Urothelium cell line (cell line): Measurements from ENCODE around the gene PHC2.

ENCODE experiments used
- DNase-seq: peaks from one replicate; pipeline ENCODE4 v3.0.0; 2011; ENCODE audit warnings: low spot score, mixed read lengths
- FAIRE-seq: peaks from 2 replicates; lab custom pipeline; 2011; peaks lifted over from hg19 to GRCh38; lab: Jason Lieb, UNC

PHC2 gene

GRCh38 chr1:33430692-33431593 lies at the start of gene PHC2:
Gene PHC2, minus strand, starts transcription at chr1:33431095. Its CDS starts 55,556 bp downstream, at chr1:33375539.
- DNase-seq (peak; percentile 97), FAIRE-seq (peak; percentile 86)

GRCh38 chr1:33477451-33477850 lies 46.6 kb upstream of the PHC2 start:
- DNase-seq (no peak), FAIRE-seq (no peak)

- DNase-seq (no peak), FAIRE-seq (no peak)
Measured at GRCh38 chr1:33473900-33474299, 43.0 kb upstream of the PHC2 start.

- FAIRE-seq, result no peak
- peak; percentile 96 for DNase-seq
Measured at GRCh38 chr1:33472269-33472980, 41.5 kb upstream of the PHC2 start, which contains the start of gene ZSCAN20. Gene ZSCAN20, plus strand, starts transcription at chr1:33472645. Its CDS starts 6,644 bp downstream, at chr1:33479289.

- FAIRE-seq, result no peak
- DNase-seq, result no peak
Measured at GRCh38 chr1:33471416-33471815, 40.5 kb upstream of the PHC2 start.

GRCh38 chr1:33470495-33471012 lies 39.7 kb upstream of the PHC2 start:
- FAIRE-seq (peak; percentile 62), DNase-seq (peak; percentile 77)

- DNase-seq, result no peak
Measured at GRCh38 chr1:33469691-33470090, 38.8 kb upstream of the PHC2 start.

GRCh38 chr1:33468967-33469366 lies 38.1 kb upstream of the PHC2 start:
- DNase-seq (no peak), FAIRE-seq (no peak)

More at GRCh38 chr1:33469691-33470090, 38.8 kb upstream of the PHC2 start:
- no peak for FAIRE-seq

- no peak for FAIRE-seq
- DNase-seq, result no peak
Measured at GRCh38 chr1:33468531-33468930, 37.6 kb upstream of the PHC2 start.

GRCh38 chr1:33468011-33468410 lies 37.1 kb upstream of the PHC2 start:
- DNase-seq (no peak), FAIRE-seq (no peak)

- DNase-seq (no peak), FAIRE-seq (no peak)
Measured at GRCh38 chr1:33466159-33466558, 35.3 kb upstream of the PHC2 start.

- FAIRE-seq (no peak), DNase-seq (no peak)
Measured at GRCh38 chr1:33465316-33465715, 34.4 kb upstream of the PHC2 start.

- FAIRE-seq, result no peak
- no peak for DNase-seq
Measured at GRCh38 chr1:33464552-33464951, 33.7 kb upstream of the PHC2 start.

- DNase-seq (no peak), FAIRE-seq (no peak)
Measured at GRCh38 chr1:33462405-33463164, 31.7 kb upstream of the PHC2 start.

- no peak for DNase-seq
- FAIRE-seq, result no peak
Measured at GRCh38 chr1:33460947-33461629, 30.2 kb upstream of the PHC2 start.

- DNase-seq (no peak), FAIRE-seq (no peak)
Measured at GRCh38 chr1:33460144-33460543, 29.2 kb upstream of the PHC2 start.

- DNase-seq (no peak), FAIRE-seq (no peak)
Measured at GRCh38 chr1:33459691-33460090, 28.8 kb upstream of the PHC2 start.

- FAIRE-seq, result peak; percentile 13
- DNase-seq, result no peak
Measured at GRCh38 chr1:33456502-33456886, 25.6 kb upstream of the PHC2 start.

GRCh38 chr1:33455539-33456501 lies 24.9 kb upstream of the PHC2 start:
- DNase-seq (peak; percentile 74), FAIRE-seq (peak; percentile 77)
